HEK293 (cell line): ENCODE data around the gene NR3C2.
A peak's percentile ranks its signal among the peaks of the same experiment; 100 is the strongest.

ENCODE experiments used
- CTCF ChIA-PET: fragments of 350-600 bp; formaldehyde crosslinking; extraction: SDS; loops from one replicate; lab custom pipeline; 2021; ENCODE audit warnings: antibody characterized with exemption; lab: Yijun Ruan, JAX
- POLR2A ChIA-PET: fragments of 300-600 bp; formaldehyde crosslinking; extraction: SDS; loops from one replicate; lab custom pipeline; 2020; ENCODE audit warnings: antibody characterized with exemption, inconsistent platforms; lab: Yijun Ruan, JAX
- H3K27ac ChIP-seq: fragments of 200-500 bp; sonication (Bioruptor generic); 2 replicates; pipeline ENCODE4 v1.5.1; 2014; ENCODE audit warnings: low read depth, low read length, control low read depth, inconsistent platforms; ENCODE audit errors: extremely low read depth
- H3K36me3 ChIP-seq, 2 experiments: fragments of 200-500 bp in 1 of 2; sonication (Bioruptor generic) in 1 of 2; 1 replicate in 1 of 2; 2 replicates in 1 of 2; pipeline ENCODE4 v1.5.1; 2014 to 2017; ENCODE audit warnings: inconsistent platforms in 2 of 2, low read length in 2 of 2; ENCODE audit not compliant: control insufficient read depth in 2 of 2, insufficient read depth in 1 of 2
- H3K4me1 ChIP-seq: fragments of 200-500 bp; sonication (Bioruptor generic); 2 replicates; pipeline ENCODE4 v1.5.1; 2014; ENCODE audit warnings: mild to moderate bottlenecking, low read length, inconsistent platforms; ENCODE audit not compliant: control insufficient read depth, insufficient read depth
- H3K4me3 ChIP-seq: 2 replicates; pipeline ENCODE4 v1.5.1; 2011; ENCODE audit warnings: low read depth, mild to moderate bottlenecking, control low read depth, low read length, moderate library complexity
- H3K9me3 ChIP-seq: fragments of 200-500 bp; sonication (Bioruptor generic); 2 replicates; pipeline ENCODE4 v1.5.1; 2014; ENCODE audit warnings: low read depth, low read length, inconsistent platforms; ENCODE audit not compliant: control insufficient read depth, insufficient read depth
- GLIS1 ChIP-seq: fragments of 450-650 bp; formaldehyde crosslinking; IDR thresholded peaks from 2 replicates; pipeline ENCODE4 v1.5.1; 2016; ENCODE audit warnings: missing biosample characterization, missing genetic modification characterization
- HIC1 ChIP-seq: fragments of 450-650 bp; formaldehyde crosslinking; IDR thresholded peaks from 2 replicates; pipeline ENCODE4 v1.5.1; 2016; ENCODE audit warnings: missing biosample characterization, missing genetic modification characterization
- PRDM1 ChIP-seq: fragments of 450-650 bp; formaldehyde crosslinking; IDR thresholded peaks from 2 replicates; pipeline ENCODE4; 2016; ENCODE audit warnings: missing biosample characterization, missing genetic modification characterization
- PRDM10 ChIP-seq: fragments of 450-650 bp; formaldehyde crosslinking; IDR thresholded peaks from 2 replicates; pipeline ENCODE4 v1.5.1; 2016; ENCODE audit warnings: missing biosample characterization, missing genetic modification characterization
- REST ChIP-seq: fragments of 450-650 bp; formaldehyde crosslinking; IDR thresholded peaks from 2 replicates; pipeline ENCODE4 v1.5.1; 2016; ENCODE audit warnings: missing biosample characterization, missing genetic modification characterization
- ZBTB6 ChIP-seq: fragments of 450-650 bp; formaldehyde crosslinking; IDR thresholded peaks from 2 replicates; pipeline ENCODE4 v1.5.1; 2017; ENCODE audit warnings: missing biosample characterization, missing genetic modification characterization
- ZNF121 ChIP-seq: fragments of 450-650 bp; formaldehyde crosslinking; IDR thresholded peaks from 2 replicates; pipeline ENCODE4 v1.5.1; 2016; ENCODE audit warnings: missing biosample characterization, missing genetic modification characterization
- ZNF132 ChIP-seq: fragments of 450-650 bp; formaldehyde crosslinking; IDR thresholded peaks from 2 replicates; pipeline ENCODE4 v1.5.1; 2017; ENCODE audit warnings: missing biosample characterization, missing genetic modification characterization, borderline replicate concordance
- ZNF24 ChIP-seq: fragments of 450-650 bp; formaldehyde crosslinking; IDR thresholded peaks from 2 replicates; pipeline ENCODE4 v1.5.1; 2016; ENCODE audit warnings: missing biosample characterization, missing genetic modification characterization
- ZNF433 ChIP-seq: fragments of 450-650 bp; formaldehyde crosslinking; IDR thresholded peaks from 2 replicates; pipeline ENCODE4 v1.5.1; 2016; ENCODE audit warnings: missing biosample characterization, missing genetic modification characterization, low read depth
- ZNF473 ChIP-seq: fragments of 450-650 bp; formaldehyde crosslinking; IDR thresholded peaks from 2 replicates; pipeline ENCODE4 v1.5.1; 2017; ENCODE audit warnings: missing biosample characterization, missing genetic modification characterization
- ZNF488 ChIP-seq: fragments of 450-650 bp; formaldehyde crosslinking; IDR thresholded peaks from 2 replicates; pipeline ENCODE4 v1.5.1; 2016; ENCODE audit warnings: missing biosample characterization, missing genetic modification characterization
- ZNF600 ChIP-seq: fragments of 450-650 bp; formaldehyde crosslinking; IDR thresholded peaks from 2 replicates; pipeline ENCODE4 v1.5.1; 2016; ENCODE audit warnings: missing biosample characterization, missing genetic modification characterization

The NR3C2 gene

GRCh38 chr4:148289740-148290139 lies 152.5 kb downstream of the NR3C2 start:
- TF ChIP-seq HIC1 (no peak), GLIS1 (peak; percentile 60; the same call in 1 of the 2 replicates)
- CTCF ChIA-PET, result interaction anchor here (0.6 kb wide), 1 partner anchor 11 kb away, joined by 5 read pairs; no protein-coding TSS in a partner anchor
- Histone ChIP-seq H3K9me3 (no peaks in the 10 kb centered on the region), H3K4me3 (no peak overlapping the region), H3K27ac (no peak overlapping the region), H3K4me1 (peaks cover 27% of the 10 kb centered on the region), H3K36me3 (no peaks in the 10 kb centered on the region)
- POLR2A ChIA-PET, result no interaction called here

- no peak overlapping the region for H3K27ac ChIP-seq
- H3K9me3 ChIP-seq, result no peaks in the 10 kb centered on the region
- no peaks in the 10 kb centered on the region for H3K36me3 ChIP-seq
- CTCF ChIA-PET, result no interaction called here
- POLR2A ChIA-PET, result no interaction called here
- TF ChIP-seq PRDM1 (tag by site-specific recombination), result no peak
- peak; percentile 45 for TF ChIP-seq PRDM10 (tag by site-specific recombination)
- no peak overlapping the region for H3K4me3 ChIP-seq
- H3K4me1 ChIP-seq, result peaks cover 35% of the 10 kb centered on the region
Measured at GRCh38 chr4:148288448-148288847, 153.8 kb downstream of the NR3C2 start.

- TF ChIP-seq ZNF132 (tag by site-specific recombination) (no peak), ZNF433 (tag by site-specific recombination) (no peak), ZNF600 (tag by site-specific recombination) (no peak), ZNF121 (no peak), REST (tag by site-specific recombination) (no peak), ZNF24 (tag by site-specific recombination) (no peak), ZBTB6 (no peak), ZNF488 (no peak), ZNF473 (tag by site-specific recombination) (no peak)
- H3K36me3 ChIP-seq, result no peaks in the 10 kb centered on the region
- no peaks in the 10 kb centered on the region for H3K9me3 ChIP-seq
- peaks cover 45% of the 10 kb centered on the region for H3K4me1 ChIP-seq
- no peak overlapping the region for H3K4me3 ChIP-seq
- CTCF ChIA-PET, result no interaction called here
- POLR2A ChIA-PET, result interaction anchor here (0.6 kb wide), 1 partner anchor 305 kb away, joined by 3 read pairs; no protein-coding TSS in a partner anchor
- no peak overlapping the region for H3K27ac ChIP-seq
Measured at GRCh38 chr4:148287111-148287510, 155.1 kb downstream of the NR3C2 start.
